ENCODE results near the gene ZNF292.

- TF ChIP-seq GATA2 (IDR thresholded peaks at IDR 0.05; ENCODE audit: low read depth, low read length), result peak; percentile 96
- TF ChIP-seq GATA3 (IDR thresholded peaks at IDR 0.05; ENCODE audit: low read depth, low read length), result no peak
Measured at GRCh38 chr6:87154993-87155841, at the start of gene ZNF292.

Measured in SH-SY5Y (cell line).